NB4 (cell line): Measurements from ENCODE around the gene KRT4.

Experiments used
- CTCF ChIP-seq: IDR thresholded peaks from one replicate; pipeline ENCODE4 v1.5.1; 2012; ENCODE audit warnings: low read depth, low read length
- MAX ChIP-seq: IDR thresholded peaks from 2 replicates; pipeline ENCODE4 v1.6.1; 2011; ENCODE audit warnings: low read depth, low read length
- POLR2A ChIP-seq: IDR thresholded peaks from 2 replicates; pipeline ENCODE4 v1.6.1; 2011; ENCODE audit warnings: mild to moderate bottlenecking; ENCODE audit not compliant: insufficient read length; ENCODE audit errors: extremely low read depth

GRCh38 chr12:52817699-52818238 lies 3.9 kb upstream of the KRT4 start:
- TF ChIP-seq CTCF (no peak), POLR2A (no peak), MAX (no peak)
